GM12878 (cell line): ENCODE measurements around the gene IER3. TPM values are rescaled to one million over a fixed set of nuclear protein-coding genes. Genes with fewer than 3 reads are reported as not detected.

Source experiments
- ATAC-seq: fragments of 200-7000 bp; cut with Tn5 transposase; 3 replicates; pipeline ENCODE4 v1.9.1; 2020; ENCODE audit warnings: mild to moderate bottlenecking, moderate library complexity
- BruUV-seq: library from RNA; stranded (reverse); fragments of 400-500 nt; replicated peaks from 2 replicates; lab custom pipeline; 2021; lab: Mats Ljungman, UMichigan
- CTCF ChIA-PET: fragments of 300-600 bp; sonication (Branson Sonifier 250); formaldehyde crosslinking; extraction: SDS; loops from one replicate; lab custom pipeline; 2021; ENCODE audit warnings: inconsistent platforms; lab: Yijun Ruan, JAX
- POLR2A ChIA-PET: fragments of 350-600 bp; formaldehyde crosslinking; extraction: SDS; loops from one replicate; lab custom pipeline; 2021; ENCODE audit warnings: inconsistent platforms; lab: Charles Lee
- RAD21 ChIA-PET: fragments of 300-600 bp; sonication (Branson Sonifier 250); formaldehyde crosslinking; loops from one replicate; lab custom pipeline; 2023; ENCODE audit warnings: antibody characterized with exemption; ENCODE audit not compliant: unreplicated experiment; lab: Charles Lee
- SMC1A ChIA-PET: fragments of 300-600 bp; sonication (Branson Sonifier 250); formaldehyde crosslinking; loops from one replicate; lab custom pipeline; 2023; ENCODE audit not compliant: unreplicated experiment, uncharacterized antibody; lab: Charles Lee
- DNase-seq: peaks from one replicate; pipeline ENCODE4 v3.0.0-alpha.2; 2011; ENCODE audit warnings: low read depth, low spot score
- FAIRE-seq: peaks from 3 replicates; lab custom pipeline; 2011; peaks lifted over from hg19 to GRCh38; lab: Jason Lieb, UNC
- H2AFZ ChIP-seq: 2 replicates; pipeline ENCODE4 v1.6.0; 2011; ENCODE audit warnings: low read depth, low read length, control low read depth; ENCODE audit not compliant: control insufficient read depth
- H3K27ac ChIP-seq: 2 replicates; pipeline ENCODE4 v1.5.1; 2011; ENCODE audit warnings: control low read depth; ENCODE audit not compliant: control insufficient read depth, insufficient read depth
- H3K27me3 ChIP-seq, 2 experiments: replicated peaks in 1 of 2; 2 replicates each; pipeline versions ENCODE4 v1.6.0 to v1.6.1; 2011; ENCODE audit warnings: low read length in 1 of 2; ENCODE audit not compliant: control insufficient read depth in 2 of 2, insufficient read depth in 2 of 2
- H3K36me3 ChIP-seq, 2 experiments: 2 replicates each; pipeline ENCODE4 v1.5.1; 2011; ENCODE audit warnings: low read length in 1 of 2; ENCODE audit not compliant: control insufficient read depth in 2 of 2, insufficient read depth in 2 of 2
- H3K4me1 ChIP-seq: 2 replicates; pipeline ENCODE4 v1.6.1; 2011; ENCODE audit warnings: mild to moderate bottlenecking, low read length, moderate library complexity, mixed read lengths; ENCODE audit not compliant: control insufficient read depth, insufficient read depth
- H3K4me2 ChIP-seq: 2 replicates; pipeline ENCODE4 v1.6.0; 2011; ENCODE audit warnings: control low read depth; ENCODE audit not compliant: control insufficient read depth, insufficient read depth
- H3K4me3 ChIP-seq: fragments of 200-600 bp; sonication (generic); 2 replicates; pipeline ENCODE4 v1.5.1; 2016
- H3K79me2 ChIP-seq: 2 replicates; pipeline ENCODE4 v1.6.0; 2011; ENCODE audit warnings: low read length; ENCODE audit not compliant: control insufficient read depth, insufficient read depth
- H3K9ac ChIP-seq: 2 replicates; pipeline ENCODE4 v1.8.0; 2011; ENCODE audit warnings: low read length, control low read depth, mixed read lengths; ENCODE audit not compliant: control insufficient read depth, insufficient read depth
- H3K9me3 ChIP-seq: replicated peaks from 3 replicates; pipeline ENCODE4 v1.5.1; 2011; ENCODE audit warnings: mild to moderate bottlenecking, low read length; ENCODE audit not compliant: control insufficient read depth, insufficient read depth
- H4K20me1 ChIP-seq: 2 replicates; pipeline ENCODE4 v1.6.0; 2011; ENCODE audit not compliant: control insufficient read depth, insufficient read depth
- BACH1 ChIP-seq: fragments of 450-650 bp; IDR thresholded peaks from 2 replicates; pipeline ENCODE4 v1.6.1; 2017; ENCODE audit warnings: mild to moderate bottlenecking, borderline replicate concordance
- CBFB ChIP-seq: IDR thresholded peaks from 2 replicates; pipeline ENCODE4 v1.6.1; 2016; ENCODE audit warnings: antibody characterized with exemption, low read depth
- CREM ChIP-seq: IDR thresholded peaks from 2 replicates; pipeline ENCODE4 v1.6.1; 2014; ENCODE audit warnings: antibody characterized with exemption, low read depth
- CUX1 ChIP-seq: IDR thresholded peaks from 2 replicates; pipeline ENCODE4 v1.6.1; 2012; ENCODE audit warnings: improper control_type of control experiment, low read depth, low read length; ENCODE audit not compliant: insufficient replicate concordance
- FOS ChIP-seq: IDR thresholded peaks from 3 replicates; pipeline ENCODE4 v1.6.1; 2011; ENCODE audit warnings: borderline replicate concordance; ENCODE audit not compliant: insufficient read length; ENCODE audit errors: extremely low read depth
- JUND ChIP-seq: IDR thresholded peaks from 2 replicates; pipeline ENCODE4 v1.6.1; 2012; ENCODE audit warnings: low read depth, mild to moderate bottlenecking, low read length, improper control_type of control experiment, moderate library complexity
- LARP7 ChIP-seq: fragments of 450-650 bp; IDR thresholded peaks from 2 replicates; pipeline ENCODE4 v1.6.1; 2017; ENCODE audit warnings: mild to moderate bottlenecking
- MLLT1 ChIP-seq: fragments of 450-650 bp; IDR thresholded peaks from 2 replicates; pipeline ENCODE4 v1.6.1; 2016; ENCODE audit warnings: mild to moderate bottlenecking
- NFYB ChIP-seq: IDR thresholded peaks from 2 replicates; pipeline ENCODE4 v1.6.1; 2011; ENCODE audit warnings: low read depth, mild to moderate bottlenecking, low read length, improper control_type of control experiment, moderate library complexity; ENCODE audit not compliant: insufficient read depth
- NR2C1 ChIP-seq: fragments of 450-650 bp; IDR thresholded peaks from 2 replicates; pipeline ENCODE4 v1.6.1; 2017; ENCODE audit warnings: antibody characterized with exemption, mild to moderate bottlenecking, moderate library complexity
- RELB ChIP-seq: fragments of 450-650 bp; IDR thresholded peaks from 2 replicates; pipeline ENCODE4 v1.6.1; 2017; ENCODE audit warnings: low read depth, mild to moderate bottlenecking, moderate library complexity
- YY1 ChIP-seq: IDR thresholded peaks from 2 replicates; pipeline ENCODE4 v1.6.1; 2011; ENCODE audit warnings: low read depth, mild to moderate bottlenecking, low read length
- WGBS: methylation state at CpG from one replicate; pipeline ENCODE4 v1.1.6; 2016; ENCODE audit warnings: low lambda C conversion rate; ENCODE audit not compliant: insufficient replicate concordance, insufficient coverage; ENCODE audit errors: missing lambda C conversion rate; 5-methylcytosine and 5-hydroxymethylcytosine counted together
- in situ Hi-C: fragments of 300-500 bp; cut with MboI; formaldehyde crosslinking; loops from 9 replicates; pipeline ENCODE4 v1.14.3; 2018; ENCODE audit warnings: mixed read lengths
- intact Hi-C: fragments of 100-400 bp; cut with micrococcal nuclease; formaldehyde crosslinking; loops from one replicate; pipeline ENCODE4 v1.14.2; 2022; ENCODE audit not compliant: unreplicated experiment
- polyA plus RNA-seq, 11 experiments: library from polyadenylated mRNA; depleted of rRNA in 4 of 11; unstranded in 6 of 11; stranded (reverse) in 5 of 11; fragments of >200 nt; fragmentation: Nextera tagmentation in 4 of 11; fragmentation: Illumina TruSeq in 1 of 11; extraction: Ambion mirVana in 4 of 11; extraction: Trizol in 1 of 11; gene quantifications; 1 replicate in 1 of 11; 2 replicates in 10 of 11; pipeline versions ENCODE4 v1.2.1 to v1.2.3, GENCODE V29; 2011 to 2016; ENCODE audit warnings: inconsistent platforms in 2 of 11, missing spikeins in 2 of 11, low read depth in 1 of 11
- total RNA-seq, 4 experiments: library from RNA; depleted of rRNA in 3 of 4; stranded (reverse); fragments of >200 nt in 3 of 4; fragmentation: Illumina TruSeq in 1 of 4; extraction: Trizol in 1 of 4; gene quantifications; 2 replicates each; pipeline versions ENCODE4 v1.2.1 to v1.2.3, GENCODE V29; 2013 to 2021

Gene IER3
- total and polyA plus RNA-seq, 10 of the 15 experiments (the other 5 are each of a cell fraction or from before 2014, with no cell fraction given): 1.9 to 100 (median 32.3) TPM

GRCh38 chr6:30714263-30714662 is 30.1 kb downstream of the IER3 start:
- Histone ChIP-seq H3K79me2 (peaks cover 29% of the 10 kb centered on the region), H3K27ac (no peak overlapping the region), H3K4me2 (no peak overlapping the region), H3K36me3 (peaks cover 6 to 7% of the 10 kb centered on the region in 2 experiments; a peak in 3 of 4 replicates), H3K9me3 (no peaks in the 10 kb centered on the region), H4K20me1 (no peaks in the 10 kb centered on the region), H2AFZ (no peak overlapping the region), H3K9ac (no peak overlapping the region), H3K4me3 (no peak overlapping the region), H3K27me3 (no peaks in the 10 kb centered on the region), H3K4me1 (peaks cover 26% of the 10 kb centered on the region)
- TF ChIP-seq MLLT1: no peak
- no peak for TF ChIP-seq RELB
- TF ChIP-seq JUND: no peak
- TF ChIP-seq BACH1: no peak
- TF ChIP-seq LARP7: no peak
- no peak for TF ChIP-seq NFYB
- no peak for TF ChIP-seq CUX1
- TF ChIP-seq CBFB: no peak
- TF ChIP-seq FOS: no peak
- no peak for TF ChIP-seq YY1
- no peak for TF ChIP-seq NR2C1
- TF ChIP-seq CREM: no peak
- FAIRE-seq: no peak
- intact Hi-C loops: no loop called here
- DNase-seq: no peak
- in situ Hi-C loops: no loop called here
- ChIA-PET SMC1A (interaction anchor here (1.0 to 6.8 kb wide), 3 partner anchors 13 to 32 kb away, joined by 3 to 73 read pairs (median 3); partner anchors contain the start of gene NRM), CTCF (interaction anchor here (22.7 kb wide), 1 partner anchor 33 kb away, joined by 487 read pairs; no protein-coding TSS in a partner anchor), RAD21 (interaction anchor here (8.8 kb wide), 1 partner anchor 24 kb away, joined by 114 read pairs; the partner anchor contains the start of gene NRM), POLR2A (interaction anchor here (0.6 to 11.6 kb wide), 3 partner anchors 24 to 62 kb away, joined by 3 to 200 read pairs (median 167); partner anchors contain the start of gene NRM)
- no TSS peak for BruUV-seq
- no peak for ATAC-seq
- WGBS: 90% methylated on average over 1 of the region's 1 CpG
